GM21515 (cell line): Measurements from ENCODE around the gene IGF2.

ENCODE experiments used
- ATAC-seq: cut with Tn5 transposase; IDR thresholded peaks from one replicate; pipeline ENCODE4 v1.9.1; 2021; ENCODE audit not compliant: unreplicated experiment

IGF2 gene

DNA sequence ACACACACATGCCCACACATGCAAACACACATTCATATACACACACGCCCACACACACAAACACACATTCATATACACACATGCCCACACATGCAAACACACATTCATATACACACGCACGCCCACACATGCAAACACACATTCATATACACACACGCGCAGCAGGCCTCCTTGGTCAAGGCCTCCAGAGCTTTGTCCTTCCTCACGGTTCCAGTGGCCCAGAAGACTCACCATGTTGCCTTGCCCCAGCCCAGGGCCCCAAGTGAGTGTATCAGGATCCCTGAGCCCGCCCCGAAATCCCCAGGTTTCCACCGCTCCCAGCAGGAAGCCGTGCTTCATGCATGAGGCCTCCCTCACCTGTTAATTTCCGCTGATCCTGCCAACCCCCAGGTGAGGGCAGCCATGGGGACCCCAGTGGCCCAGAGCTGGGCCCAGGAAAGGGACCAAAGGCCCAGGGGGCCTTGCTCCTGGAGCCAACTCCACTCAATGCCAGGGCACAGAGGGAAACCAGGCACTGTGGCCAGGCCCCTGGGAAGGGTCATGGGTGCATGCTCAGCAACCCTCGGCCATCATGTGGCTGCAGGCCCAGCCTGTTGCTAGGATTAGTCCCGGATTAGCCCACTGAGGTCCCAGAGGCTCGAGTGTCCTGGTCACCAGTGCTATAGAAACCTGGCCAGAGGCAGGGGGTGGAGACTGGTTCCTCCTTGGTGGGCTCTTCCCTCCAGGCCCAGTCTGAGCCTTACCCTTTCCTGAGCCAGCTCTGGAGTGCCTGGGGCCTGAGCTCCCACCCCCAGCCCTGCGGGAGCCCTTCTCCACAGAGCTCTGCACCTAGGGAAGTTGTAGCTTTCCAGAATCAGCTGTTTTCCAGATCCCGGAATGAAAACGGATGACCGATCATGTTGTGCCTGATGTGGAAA is 34.4 kb downstream of the IGF2 start:
- ATAC-seq, result no peak

DNA sequence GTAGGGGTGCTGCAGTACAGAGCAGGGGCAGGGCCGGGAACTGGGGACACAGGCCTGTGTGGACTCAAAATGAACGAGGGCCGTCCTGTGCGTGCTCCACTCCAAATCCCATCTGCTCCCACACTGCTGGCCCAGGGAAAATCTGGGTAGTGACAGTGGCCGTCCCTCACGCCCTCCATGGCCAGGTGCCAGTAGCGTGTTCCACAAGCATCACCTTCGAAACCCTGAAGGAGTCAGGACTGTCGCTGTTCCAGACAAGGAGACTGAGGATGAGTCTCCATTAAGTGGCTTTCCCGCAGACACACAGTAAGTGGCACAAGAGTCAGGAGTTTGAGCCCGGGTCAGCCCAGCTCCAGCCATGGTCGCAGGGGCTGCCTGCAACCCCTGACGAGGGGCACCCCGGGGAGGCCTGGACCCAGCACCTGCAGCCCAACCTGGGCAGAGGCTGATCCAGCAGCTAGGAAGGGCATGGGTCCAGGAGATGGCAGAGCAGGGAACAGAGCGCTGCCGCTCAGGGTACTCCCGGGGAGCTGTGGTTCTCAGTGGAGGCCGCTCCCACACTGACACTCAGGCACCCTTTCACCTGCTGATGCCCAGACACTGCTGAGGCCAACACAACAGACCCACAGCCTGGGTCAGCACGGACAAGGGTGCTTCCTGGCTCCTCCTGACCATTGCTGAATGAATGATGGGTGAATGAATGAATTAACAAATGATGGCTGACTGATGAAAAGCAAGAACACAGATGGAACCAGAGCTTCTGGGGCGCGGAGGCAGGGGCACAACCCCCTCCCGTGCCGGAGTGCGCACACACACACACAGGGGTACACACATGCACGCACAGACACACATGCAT is 35.3 kb downstream of the IGF2 start:
- no peak for ATAC-seq

DNA sequence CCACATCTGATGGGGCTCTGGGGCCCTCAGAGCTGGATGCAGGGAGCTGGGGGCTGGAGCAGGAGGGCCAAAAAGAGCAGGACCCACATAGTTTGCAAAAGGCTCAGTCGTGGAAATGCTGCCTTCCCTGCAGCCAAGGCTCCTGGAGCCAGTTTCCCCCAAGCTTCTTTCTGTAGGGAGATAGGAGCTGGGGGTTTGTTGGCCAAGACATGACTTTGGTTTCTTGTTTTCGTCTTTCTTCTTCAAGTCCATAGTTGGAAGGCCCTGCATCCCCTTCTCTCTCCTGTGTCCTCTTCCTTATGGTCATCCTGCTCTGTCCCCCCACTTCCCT is 36.3 kb downstream of the IGF2 start:
- no peak for ATAC-seq

DNA sequence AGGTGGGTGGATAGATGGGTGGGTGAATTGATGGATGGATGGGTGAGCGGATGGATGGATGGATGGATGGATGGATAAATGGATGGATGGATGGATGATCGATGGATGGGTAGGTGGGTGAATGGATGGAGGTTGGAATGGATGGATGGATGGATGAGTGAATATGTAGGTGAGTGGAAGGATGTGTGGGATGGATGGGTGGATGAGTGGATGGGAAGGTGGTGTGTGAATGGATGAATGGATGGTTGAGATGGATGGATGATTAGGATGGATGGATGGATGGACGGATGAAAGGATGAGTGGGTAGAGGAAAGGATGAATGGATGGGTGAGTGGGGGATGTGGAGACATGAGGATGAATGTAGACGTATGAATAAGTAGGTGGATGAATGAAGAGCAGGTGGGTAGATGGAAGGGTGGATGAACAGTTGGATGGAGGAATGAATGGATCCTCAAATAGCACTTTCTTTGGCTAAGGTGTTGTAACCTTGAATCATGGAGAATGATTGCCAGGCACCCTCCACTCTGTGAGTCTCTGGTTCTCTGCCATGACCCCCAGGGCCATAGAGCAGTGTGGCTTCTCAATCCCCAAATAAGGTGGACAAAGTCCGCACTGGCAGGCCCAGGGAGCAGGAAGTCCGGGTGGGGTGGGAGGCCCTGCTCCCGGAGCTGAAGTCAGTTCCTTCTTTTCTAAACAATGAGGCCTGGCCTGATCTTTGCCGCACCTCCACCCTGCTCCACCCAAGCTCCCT is 36.9 kb downstream of the IGF2 start:
- ATAC-seq, result no peak

DNA sequence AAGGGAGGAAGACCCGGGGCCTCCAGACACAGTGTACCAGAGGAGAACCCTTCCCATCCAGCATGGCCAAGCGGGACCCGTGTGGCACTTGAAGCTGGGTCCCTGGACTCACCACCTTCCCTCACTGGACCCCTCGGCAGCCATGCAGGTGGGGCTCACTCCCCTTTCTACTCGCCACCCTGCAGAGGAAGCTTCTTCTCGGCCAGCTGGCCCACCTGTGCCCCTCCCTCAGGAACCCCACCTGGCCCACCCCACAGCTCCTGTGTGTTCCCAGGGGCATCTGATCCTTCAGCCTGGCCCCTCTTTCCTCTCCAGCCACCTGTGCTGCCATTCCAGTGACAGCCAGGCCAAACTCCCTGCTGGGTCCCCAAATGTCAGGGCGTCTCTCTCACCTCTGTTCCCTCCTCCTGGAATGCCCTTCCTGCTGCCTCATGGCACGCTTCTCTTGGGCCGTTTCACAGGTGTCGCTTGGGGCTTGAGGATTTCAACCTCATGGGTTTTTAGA is 38.0 kb downstream of the IGF2 start:
- no peak for ATAC-seq

DNA sequence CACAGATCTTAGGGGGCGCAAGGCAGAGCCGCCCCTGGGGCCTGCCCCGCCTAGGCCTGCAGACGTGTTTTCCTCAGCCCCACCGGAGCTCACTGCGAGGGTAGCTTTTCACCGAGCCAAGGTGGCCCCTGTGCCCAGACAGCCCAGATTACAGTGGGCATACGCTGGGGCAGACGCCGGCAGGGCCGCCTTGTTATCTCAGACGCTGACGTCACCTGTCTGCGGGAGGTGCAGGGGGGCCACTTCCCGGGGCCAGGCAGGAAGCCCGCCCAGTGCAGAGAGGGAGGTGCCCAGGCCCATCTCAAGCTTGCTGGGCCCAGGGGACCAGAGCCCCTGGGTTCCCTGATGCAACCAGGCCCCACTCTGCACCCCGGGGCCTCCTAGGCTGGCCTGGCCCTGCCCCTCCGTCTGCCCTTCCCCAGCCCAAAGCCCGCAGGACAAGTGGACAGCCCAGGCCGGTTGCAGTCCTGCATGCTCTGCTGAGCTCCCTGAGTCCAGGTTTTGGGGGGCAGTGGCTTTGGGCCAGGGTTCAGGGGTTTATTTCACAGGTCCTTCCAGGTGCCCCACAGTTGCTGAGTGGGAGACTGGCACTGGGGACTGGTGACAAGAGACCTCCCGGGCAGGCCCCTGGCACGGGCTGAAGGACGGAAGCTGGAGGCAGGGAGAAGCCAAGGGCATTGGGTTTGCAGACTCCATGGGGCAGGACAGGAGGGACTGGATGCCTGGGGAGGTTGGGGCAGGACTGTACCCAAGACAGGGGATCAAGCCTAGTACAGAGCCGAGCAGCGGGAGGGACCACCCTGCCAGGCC is 38.6 kb downstream of the IGF2 start:
- no peak for ATAC-seq

DNA sequence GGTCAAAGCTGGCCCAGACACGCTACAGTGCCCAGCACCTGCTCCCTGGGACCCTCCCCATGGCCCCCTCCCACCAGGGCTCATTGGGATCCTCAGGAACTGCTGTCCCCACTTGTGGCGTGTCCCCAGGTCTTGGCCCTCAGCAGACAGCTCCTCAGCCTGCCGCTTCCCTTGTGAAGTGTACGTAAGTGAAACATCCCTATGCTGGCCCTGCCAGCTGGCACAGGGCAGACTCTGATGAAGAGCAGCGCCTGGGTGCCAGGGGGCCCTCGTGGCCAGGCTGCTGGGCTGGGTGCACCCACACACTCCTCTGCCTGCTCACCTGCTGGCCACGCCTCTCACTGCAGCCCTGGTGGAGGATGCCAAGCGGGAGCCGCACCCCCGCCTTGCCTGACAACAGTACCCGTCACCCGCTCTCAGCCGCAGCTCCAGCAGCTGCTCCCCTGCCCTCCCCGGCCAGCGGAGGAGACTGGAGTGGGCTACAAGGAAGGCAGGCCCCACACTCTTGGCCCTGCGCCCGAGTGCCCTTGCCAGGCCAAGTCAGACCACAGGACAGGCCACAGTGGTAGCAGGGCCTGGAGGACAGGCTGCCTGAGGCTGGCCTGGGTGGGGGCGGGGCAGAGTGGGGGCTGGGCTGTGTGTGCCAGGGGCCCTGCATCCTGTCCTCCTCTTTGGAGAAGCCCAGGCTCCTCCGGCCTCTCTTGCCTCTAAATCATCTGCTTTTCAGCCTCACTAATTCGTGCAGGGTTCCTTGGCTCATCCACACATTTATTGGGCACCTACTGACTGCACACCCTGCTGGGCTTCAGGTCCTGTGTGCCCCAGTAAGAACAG is 39.5 kb downstream of the IGF2 start:
- ATAC-seq, result no peak

DNA sequence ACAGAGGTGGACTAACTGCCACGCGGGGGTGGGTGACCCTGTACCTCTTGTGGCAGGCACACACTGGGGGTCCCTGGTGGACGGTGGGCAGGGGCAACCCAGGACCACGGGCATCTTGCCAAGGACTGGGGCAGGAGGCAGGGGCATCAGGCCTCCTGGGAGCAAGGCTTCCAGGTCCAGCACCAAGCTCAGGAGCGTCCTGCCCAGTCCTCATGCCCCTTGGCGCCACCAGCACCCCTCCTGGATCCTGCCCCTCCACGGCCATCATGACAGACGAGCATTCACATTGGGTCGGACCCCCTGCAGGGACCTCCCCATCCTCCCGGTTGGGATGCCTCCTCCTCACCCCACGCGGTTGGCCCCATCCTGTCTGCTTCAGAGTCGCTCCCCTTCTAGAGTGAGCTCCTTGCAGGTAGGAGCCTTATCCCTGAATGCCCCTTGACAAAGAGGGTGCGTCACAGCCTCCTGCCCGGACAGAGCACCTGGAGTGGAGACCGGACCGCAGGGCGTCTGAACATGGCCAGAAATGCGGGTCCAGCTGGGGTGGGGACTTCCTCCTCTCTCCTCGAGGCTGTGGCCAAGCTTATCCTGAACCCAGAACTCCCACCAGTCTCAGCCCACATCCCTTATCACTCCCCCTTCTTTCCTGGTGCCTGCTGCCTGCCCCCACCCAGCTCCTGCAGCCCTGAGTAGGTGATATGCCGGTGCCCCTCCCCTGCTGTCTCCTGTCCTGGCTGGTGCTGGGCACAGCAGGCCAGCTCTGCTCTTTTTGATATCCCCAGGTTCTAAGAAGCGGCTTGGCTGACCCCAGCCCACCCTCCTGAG is 40.3 kb downstream of the IGF2 start:
- ATAC-seq, result no peak

DNA sequence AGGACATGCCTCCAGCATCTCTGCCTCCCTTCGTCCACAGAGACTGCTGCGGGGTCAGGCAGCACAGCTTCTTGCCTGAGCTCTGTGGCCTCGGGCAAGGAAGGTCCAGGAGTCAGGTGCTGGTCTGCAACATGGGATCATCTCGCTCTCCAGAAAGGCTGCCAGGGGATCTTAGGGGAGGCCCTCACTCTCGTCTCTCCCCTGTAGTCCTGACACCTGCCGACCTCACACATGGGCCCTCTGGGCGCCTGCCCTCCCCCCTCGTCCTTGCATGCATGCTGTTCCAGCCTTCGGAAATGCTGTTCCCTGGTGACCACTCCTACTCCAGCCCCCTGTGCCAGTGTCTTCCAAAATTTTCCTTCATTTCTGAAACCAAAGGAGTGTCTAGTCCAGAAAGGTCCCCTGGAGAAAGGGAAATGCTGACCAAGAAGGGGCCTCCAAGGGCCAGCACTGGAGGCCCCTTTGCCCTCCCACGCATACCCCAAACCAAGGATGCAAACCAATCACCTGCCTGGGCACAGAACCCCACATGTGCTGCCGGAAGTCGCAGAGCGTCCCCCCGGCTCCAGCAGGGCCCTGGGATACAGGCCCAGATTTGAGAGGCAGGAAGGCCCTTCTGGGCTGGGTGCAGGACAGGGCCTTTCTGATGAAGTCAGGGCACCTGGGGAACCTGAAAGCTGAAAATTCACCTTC is 41.0 kb downstream of the IGF2 start:
- ATAC-seq, result no peak

DNA sequence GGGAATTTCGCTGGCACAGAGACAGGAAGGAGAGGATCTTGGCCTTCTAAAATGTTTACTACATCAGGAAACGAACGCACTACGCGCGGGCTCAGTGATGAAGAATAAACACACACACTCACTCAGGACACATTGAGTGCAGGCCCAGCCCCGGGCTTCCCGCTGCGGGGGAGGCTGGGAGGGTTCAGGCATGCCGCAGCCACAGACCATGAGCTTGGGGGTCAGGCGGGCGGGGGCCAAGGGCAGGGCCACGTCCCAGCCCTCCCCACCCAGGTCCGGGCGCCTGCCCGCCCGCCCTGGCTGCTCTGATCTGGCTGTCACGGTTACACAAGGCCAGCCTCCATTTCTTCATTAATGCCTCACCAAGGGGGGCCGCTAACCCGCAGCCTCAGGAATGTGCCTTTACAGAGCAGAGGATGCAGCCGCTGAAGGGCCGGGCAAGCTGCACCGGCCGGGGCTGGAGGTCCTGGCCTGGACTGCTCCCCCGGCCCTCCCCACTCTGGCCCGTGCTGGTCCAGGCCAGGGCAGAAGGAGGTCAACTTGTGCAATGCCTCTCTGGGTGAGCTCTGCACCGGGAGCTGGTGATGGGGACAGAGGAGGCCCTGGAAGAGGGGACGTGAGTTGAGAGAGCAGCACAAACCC is 41.7 kb downstream of the IGF2 start:
- no peak for ATAC-seq

DNA sequence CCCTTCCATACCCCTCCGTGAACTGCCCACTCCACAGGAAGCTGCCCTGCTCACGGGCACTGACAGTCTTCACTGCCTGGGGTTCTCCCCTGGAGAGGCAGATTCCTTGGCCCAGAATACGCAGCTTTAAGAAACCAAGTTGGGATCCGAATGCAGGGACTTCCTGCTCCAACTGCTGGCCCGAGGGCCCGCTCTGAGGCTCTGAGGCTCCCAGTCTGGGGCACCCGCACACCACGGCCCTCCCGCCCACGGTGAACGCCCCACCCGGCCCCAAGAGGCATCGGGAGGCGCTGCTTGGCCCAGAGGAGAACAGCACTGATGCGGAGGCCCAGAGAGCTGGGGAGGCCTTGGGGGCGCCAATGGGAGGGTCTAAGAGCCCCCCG is 42.3 kb downstream of the IGF2 start:
- no peak for ATAC-seq

DNA sequence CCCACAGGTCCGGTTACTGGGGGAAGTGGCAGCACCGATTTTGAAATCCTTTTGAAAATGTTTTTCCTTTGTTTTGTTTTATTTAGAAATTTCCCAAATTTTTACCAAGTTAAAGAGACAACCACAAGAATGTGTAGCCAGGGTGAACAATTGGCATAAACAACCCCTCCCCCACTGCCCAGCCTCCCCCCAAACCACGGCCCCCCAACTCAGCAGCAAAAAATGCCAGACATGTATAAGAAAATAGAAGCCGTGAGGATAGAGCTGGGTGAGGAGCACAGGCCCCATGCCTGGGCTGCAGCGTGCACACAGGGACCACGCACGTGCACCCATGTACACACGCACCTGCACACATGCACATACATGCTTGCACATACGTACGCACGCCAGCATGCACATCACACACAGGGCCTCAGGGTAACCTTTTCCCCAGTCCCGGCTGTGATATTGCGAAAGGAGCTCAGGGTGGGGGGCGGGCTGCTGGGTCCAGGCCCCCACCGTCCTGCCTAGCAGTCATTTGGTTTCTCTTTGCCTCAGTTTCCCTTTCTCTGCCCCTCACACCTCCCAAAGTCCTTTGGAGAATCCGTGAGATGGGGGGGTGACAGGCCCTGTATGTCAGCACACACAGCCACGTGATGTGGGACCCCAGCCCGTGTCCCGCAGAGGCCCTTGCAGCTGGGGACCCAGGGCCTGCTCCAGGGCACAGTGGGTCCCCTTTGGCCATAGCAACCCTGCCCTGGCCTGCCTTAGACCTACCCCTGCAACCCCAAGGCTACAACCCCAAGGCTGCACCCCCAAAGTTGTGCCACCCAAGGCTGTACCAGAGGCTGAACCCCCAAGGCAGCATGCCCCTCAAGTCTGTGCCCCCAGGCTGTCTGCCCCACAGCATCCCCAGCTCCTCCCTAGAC is 42.9 kb downstream of the IGF2 start:
- no peak for ATAC-seq

DNA sequence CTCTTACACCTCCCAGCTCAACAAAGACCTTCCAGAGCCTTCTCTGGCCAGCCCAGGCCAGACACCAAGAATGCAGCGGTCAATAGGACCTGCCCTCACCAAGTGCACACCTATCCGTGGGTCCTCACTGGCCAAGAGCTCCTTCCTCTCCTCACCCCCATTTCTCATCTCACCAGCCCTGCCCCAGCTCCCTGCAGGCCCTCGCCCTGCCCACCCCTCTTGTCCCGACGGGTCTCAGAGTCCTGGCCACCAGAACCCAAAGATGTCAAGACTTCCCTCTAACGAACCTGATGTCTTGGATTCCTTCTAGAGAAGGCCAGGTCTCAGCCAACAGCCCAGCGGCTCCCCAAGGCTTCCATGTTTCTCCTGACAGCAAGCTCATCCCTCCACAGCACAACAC is 43.6 kb downstream of the IGF2 start:
- no peak for ATAC-seq

DNA sequence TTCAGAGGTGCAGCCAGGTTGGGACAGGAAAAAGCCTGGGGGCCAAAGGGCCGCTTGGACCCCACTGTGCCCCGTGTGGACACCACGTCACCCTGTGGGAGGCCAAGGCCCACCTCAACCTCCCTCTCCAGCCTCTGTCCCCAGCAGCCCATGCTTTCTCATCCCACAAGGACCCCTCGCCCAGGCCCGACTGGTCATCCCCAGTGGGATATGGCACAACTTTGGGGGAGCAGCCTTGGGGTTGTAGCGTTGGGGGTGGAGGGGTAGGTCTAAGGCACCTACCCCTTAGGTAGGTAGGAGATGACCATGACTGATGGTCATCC is 44.0 kb downstream of the IGF2 start:
- ATAC-seq, result no peak

DNA sequence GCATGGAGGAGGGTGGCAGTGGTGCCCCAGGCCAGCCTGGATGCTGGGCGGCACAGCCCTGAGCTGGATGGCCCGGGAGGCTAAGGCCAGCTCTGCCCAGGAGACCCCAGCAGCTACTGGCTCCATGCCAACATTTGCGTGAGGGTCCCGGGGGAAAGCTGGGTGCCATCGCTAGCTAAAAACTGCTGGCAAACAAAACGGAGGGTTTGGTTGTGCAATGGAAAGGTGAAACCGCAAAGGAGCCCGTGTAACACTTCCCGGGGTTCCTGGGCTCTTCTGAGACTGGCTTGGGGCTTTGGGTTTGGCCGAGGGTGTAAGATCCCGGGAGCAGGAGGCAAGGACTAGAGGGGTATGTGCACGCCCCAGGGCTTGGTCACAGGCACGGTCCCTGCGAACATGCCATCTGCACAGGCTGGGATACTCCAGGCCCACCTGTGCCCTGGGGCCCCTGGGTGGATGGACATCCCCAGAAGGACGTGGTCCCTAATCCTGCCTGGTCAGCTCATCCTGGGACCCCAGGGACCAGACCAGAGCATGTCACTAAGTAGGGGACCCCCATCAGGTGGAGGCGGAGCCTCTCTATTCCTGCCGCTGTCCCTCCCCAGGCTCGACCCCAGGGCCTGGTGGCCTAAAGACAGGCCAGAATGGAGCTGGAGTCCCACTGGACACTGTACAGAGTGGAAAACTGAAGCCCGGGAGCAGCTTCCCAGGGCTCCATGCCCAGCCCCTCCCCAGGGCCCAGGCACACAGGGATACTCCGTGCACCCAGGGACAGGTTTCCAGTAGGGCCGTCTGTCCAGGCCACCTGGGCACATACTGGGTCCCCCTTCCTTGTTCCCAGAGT is 44.6 kb downstream of the IGF2 start:
- ATAC-seq, result no peak
